GM12891 (cell line): ENCODE results near the gene IRF9.

ENCODE experiments used
- DNase-seq: peaks from one replicate; pipeline ENCODE4 v3.0.0; 2011; ENCODE audit warnings: low spot score; ENCODE audit not compliant: insufficient read length
- FAIRE-seq: peaks from 2 replicates; lab custom pipeline; 2011; peaks lifted over from hg19 to GRCh38; lab: Jason Lieb, UNC
- PAX5 ChIP-seq: IDR thresholded peaks from 2 replicates; pipeline ENCODE4 v1.6.1; 2011; ENCODE audit warnings: low read length, moderate library complexity, mild to moderate bottlenecking; ENCODE audit not compliant: insufficient read depth, severe bottlenecking
- POLR2A ChIP-seq: IDR thresholded peaks from 2 replicates; pipeline ENCODE4 v1.6.1; 2011; ENCODE audit warnings: low read depth, low read length, control low read depth
- POLR2AphosphoS5 ChIP-seq: IDR thresholded peaks from 2 replicates; pipeline ENCODE4 v1.6.1; 2011; ENCODE audit warnings: low read depth, low read length, control low read depth
- POU2F2 ChIP-seq: IDR thresholded peaks from 2 replicates; pipeline ENCODE4 v1.6.1; 2011; ENCODE audit warnings: low read depth, mild to moderate bottlenecking, control low read depth, low read length, moderate library complexity
- SPI1 ChIP-seq: IDR thresholded peaks from 2 replicates; pipeline ENCODE4 v1.6.1; 2011; ENCODE audit warnings: low read depth, low read length, control low read depth
- TAF1 ChIP-seq: IDR thresholded peaks from 2 replicates; pipeline ENCODE4 v1.6.1; 2011; ENCODE audit warnings: low read depth, low read length, control low read depth

Gene IRF9

DNA sequence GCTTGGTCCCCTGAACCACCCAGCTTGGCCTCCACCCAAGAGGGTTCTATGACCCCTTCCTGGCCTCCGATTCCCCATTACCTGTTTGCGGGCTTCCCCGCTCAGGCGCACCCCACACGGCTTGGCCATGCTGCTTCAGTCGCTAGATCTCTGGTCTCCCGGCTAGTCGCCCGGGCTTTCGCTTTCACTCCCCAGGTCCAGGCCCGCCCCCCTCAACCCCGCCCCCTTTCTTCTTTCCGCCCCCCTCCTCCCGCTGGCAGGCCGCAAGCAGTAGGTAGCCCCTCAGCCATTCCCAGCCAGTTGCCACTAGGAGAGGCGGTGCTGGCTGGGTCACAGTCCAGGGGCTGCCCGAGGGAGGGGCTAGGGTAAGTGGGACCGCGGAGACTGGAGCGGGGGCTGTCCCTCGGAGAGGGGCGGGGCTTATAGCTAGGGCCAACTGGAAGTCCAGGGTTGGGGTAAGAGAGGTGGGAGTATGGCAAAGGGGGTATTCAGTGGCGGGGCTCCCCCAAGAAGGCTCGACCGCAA, 14.6 kb upstream of the IRF9 start, which contains the start of gene PSME2:
TSS of gene PSME2 (minus strand) at position 158 of the 525 bp plus-strand sequence. CDS start at position 129, 29 bp downstream.
- FAIRE-seq (peak; percentile 93), DNase-seq (peak; percentile 92)
- TF ChIP-seq POLR2A, result peak; percentile 78
- no peak for TF ChIP-seq TAF1
- peak; percentile 83 for TF ChIP-seq POLR2AphosphoS5
- no peak for TF ChIP-seq SPI1
- TF ChIP-seq PAX5, result peak; percentile 68
- 0 out of 2 replicates have a peak, but pooled peaks have one; percentile 12 for TF ChIP-seq POU2F2

DNA sequence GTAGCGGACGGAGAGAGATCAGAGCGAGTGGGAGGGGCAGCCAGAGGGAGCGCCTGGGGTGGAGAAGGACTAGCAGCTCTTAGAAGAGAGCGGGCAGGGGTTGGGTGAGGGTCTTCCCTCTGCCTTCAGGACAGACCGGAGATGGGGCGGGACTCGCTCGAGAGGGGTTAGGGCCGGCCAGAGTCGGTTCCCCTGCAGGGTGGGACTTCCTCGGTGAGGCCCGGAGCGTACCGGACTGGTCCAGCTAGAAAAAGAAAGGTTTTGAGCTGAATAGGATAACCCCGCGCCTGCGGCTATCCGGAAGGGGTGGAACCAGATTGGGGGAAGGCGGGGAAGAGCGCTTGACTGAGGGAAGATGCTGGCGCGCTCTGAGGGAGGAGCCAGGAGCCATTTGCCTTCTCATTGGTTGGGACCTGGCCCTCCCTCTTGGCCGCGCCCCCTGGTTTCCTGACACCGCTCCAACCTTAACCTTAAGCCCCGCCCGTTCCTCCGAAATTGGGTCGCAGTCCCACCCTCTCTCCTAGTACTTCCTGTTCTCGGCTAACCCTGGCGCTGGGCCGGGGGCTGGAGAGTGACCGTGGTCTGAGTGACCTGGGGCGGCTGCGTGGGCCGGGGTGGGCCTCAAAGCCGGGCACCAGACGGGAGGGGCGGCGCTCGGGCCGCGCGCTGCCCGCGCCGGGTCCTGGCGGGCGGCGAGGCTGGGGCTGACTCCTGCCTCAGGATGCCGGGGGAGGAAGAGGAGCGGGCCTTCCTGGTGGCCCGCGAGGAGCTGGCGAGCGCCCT, 13.9 kb upstream of the IRF9 start, which contains the start of gene RNF31:
TSS of gene RNF31 (plus strand) at position 521 of the 783 bp plus-strand sequence. CDS start at position 722, 201 bp downstream.
- DNase-seq (peak; percentile 95), FAIRE-seq (peak; percentile 98)
- no peak for TF ChIP-seq SPI1
- peak; percentile 30; the same call in 1 of the 2 replicates for TF ChIP-seq POLR2AphosphoS5

DNA sequence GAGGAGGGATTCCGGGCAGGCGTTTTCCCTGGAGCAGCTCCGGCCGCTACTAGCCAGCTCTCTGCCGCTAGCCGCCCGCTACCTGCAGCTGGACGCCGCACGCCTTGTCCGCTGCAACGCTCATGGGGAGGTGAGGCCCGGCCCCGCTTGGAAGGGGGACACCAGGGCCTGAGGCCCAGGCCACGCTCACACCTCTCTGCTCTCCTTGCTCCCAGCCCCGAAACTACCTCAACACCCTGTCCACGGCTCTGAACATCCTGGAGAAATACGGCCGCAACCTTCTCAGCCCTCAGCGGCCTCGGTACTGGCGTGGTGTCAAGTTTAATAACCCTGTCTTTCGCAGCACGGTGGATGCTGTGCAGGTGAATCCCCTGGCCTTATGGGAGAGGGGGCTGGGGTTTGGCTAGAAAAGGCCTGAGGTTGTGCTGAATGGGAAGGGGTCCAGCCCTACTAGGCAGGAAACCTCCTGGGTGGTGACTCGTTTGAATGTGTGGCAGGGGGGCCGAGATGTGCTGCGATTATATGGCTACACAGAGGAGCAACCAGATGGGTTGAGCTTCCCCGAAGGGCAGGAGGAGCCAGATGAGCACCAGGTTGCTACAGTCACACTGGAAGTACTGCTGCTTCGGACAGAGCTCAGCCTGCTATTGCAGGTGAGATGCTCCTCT, 13.2 kb upstream of the IRF9 start:
- FAIRE-seq (no peak), DNase-seq (no peak)

DNA sequence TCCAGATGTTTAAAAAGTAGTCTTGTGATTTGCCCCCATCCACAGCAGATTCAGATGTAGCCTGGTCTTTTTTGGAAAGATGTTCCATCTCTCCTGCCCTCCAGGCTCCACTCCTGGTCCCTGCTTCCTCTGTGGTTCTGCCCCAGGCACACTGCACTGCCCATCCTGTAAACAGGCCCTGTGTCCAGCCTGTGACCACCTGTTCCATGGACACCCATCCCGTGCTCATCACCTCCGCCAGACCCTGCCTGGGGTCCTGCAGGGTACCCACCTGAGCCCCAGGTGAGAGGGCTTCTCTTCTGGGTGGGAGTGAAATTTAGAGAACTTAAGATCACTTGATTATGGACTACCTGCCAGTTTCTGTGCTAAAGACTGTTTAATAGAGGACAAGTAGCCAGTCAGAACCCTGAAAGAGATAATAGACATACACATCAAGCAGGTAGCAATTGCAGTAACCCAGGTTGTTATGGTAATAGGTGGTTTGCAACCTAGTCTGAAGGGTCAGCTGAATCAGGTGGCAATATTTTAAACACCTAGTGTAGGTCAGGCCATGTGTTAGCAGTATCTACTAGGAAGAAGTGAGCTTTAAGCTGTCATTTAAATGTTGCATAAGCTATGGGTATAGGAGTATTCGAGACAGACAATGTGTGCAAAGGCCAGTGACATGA, 11.6 kb upstream of the IRF9 start:
- TF ChIP-seq TAF1 (no peak), POU2F2 (no peak), SPI1 (no peak), POLR2A (no peak), POLR2AphosphoS5 (no peak), PAX5 (no peak)
- no peak for FAIRE-seq
- no peak for DNase-seq

More for the DNA sequence above, 13.2 kb upstream of the IRF9 start:
- TF ChIP-seq PAX5, result no peak
- no peak; the same call in 1 of the 2 replicates for TF ChIP-seq POLR2AphosphoS5

DNA sequence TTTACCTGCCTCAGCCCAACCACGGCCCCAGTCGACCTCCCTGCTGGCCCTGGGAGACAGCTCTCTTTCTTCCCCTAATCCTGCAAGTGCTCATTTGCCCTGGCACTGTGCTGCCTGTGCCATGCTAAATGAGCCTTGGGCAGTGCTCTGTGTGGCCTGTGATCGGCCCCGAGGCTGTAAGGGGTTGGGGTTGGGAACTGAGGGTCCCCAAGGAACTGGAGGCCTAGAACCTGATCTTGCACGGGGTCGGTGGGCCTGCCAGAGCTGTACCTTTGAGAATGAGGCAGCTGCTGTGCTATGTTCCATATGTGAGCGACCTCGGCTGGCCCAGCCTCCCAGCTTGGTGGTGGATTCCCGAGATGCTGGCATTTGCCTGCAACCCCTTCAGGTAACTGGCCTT, 11.0 kb upstream of the IRF9 start:
- no peak for FAIRE-seq
- TF ChIP-seq TAF1 (no peak), POLR2A (no peak), POLR2AphosphoS5 (no peak), SPI1 (no peak), POU2F2 (no peak), PAX5 (no peak)

DNA sequence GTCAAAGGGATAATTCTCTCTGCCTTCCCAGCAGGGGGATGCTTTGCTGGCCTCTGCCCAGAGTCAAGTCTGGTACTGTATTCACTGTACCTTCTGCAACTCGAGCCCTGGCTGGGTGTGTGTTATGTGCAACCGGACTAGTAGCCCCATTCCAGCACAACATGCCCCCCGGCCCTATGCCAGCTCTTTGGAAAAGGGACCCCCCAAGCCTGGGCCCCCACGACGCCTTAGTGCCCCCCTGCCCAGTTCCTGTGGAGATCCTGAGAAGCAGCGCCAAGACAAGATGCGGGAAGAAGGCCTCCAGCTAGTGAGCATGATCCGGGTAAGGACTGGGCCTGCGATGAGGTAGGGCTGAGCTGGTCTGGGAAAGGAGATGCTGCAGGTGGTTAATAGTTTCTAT, 10.5 kb upstream of the IRF9 start:
- TF ChIP-seq POLR2AphosphoS5, result no peak
- no peak for TF ChIP-seq TAF1
- TF ChIP-seq PAX5, result no peak
- DNase-seq, result no peak
- FAIRE-seq, result no peak

More for the DNA sequence above, 11.0 kb upstream of the IRF9 start:
- no peak for DNase-seq

DNA sequence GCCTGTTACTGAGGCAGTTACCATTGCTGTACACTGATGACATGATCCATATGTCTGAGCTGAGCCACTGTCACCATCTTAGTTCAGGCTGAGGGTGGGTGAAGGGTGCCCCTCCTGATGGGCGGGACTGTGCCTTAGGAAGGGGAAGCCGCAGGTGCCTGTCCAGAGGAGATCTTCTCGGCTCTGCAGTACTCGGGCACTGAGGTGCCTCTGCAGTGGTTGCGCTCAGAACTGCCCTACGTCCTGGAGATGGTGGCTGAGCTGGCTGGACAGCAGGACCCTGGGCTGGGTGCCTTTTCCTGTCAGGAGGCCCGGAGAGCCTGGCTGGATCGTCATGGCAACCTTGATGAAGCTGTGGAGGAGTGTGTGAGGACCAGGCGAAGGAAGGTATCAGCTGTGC, 10.1 kb upstream of the IRF9 start:
- no peak for FAIRE-seq
- DNase-seq, result no peak
- TF ChIP-seq TAF1 (no peak), POLR2A (no peak), POU2F2 (no peak), SPI1 (no peak), POLR2AphosphoS5 (no peak), PAX5 (no peak)

DNA sequence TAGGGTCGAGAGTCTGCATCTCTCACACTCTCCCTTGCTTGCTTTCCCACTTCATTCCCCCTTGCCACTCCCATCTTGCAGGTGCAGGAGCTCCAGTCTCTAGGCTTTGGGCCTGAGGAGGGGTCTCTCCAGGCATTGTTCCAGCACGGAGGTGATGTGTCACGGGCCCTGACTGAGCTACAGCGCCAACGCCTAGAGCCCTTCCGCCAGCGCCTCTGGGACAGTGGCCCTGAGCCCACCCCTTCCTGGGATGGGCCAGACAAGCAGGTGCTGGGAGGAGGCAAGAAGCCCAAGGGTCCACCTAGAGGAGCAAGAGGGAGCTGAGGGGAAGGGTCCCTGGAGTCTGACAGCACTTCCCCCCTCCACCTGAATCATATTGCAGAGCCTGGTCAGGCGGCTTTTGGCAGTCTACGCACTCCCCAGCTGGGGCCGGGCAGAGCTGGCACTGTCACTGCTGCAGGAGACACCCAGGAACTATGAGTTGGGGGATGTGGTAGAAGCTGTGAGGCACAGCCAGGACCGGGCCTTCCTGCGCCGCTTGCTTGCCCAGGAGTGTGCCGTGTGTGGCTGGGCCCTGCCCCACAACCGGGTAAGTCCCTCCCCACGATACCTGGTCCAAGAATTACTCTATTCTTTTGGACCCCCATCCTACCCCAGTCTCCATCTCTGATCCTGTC, 9.5 kb upstream of the IRF9 start:
- DNase-seq, result no peak
- TF ChIP-seq POLR2A, result no peak
- no peak for TF ChIP-seq SPI1
- no peak for TF ChIP-seq PAX5
- TF ChIP-seq TAF1, result no peak
- no peak for TF ChIP-seq POU2F2
- FAIRE-seq, result no peak

DNA sequence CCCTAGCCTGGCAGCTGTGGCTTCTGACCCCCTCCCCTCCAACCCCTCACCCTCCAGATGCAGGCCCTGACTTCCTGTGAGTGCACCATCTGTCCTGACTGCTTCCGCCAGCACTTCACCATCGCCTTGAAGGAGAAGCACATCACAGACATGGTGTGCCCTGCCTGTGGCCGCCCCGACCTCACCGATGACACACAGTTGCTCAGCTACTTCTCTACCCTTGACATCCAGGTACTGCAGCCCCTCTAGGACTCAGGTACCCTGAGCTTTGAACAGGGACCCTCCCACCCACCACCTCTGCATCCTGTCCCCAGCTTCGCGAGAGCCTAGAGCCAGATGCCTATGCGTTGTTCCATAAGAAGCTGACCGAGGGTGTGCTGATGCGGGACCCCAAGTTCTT, 6.0 kb upstream of the IRF9 start:
- no peak for DNase-seq
- FAIRE-seq, result no peak
- TF ChIP-seq PAX5 (no peak), SPI1 (no peak), TAF1 (no peak), POLR2AphosphoS5 (no peak), POLR2A (no peak), POU2F2 (no peak)
